ENCODE results near the gene MVP. TPM values are rescaled to one million over a fixed set of nuclear protein-coding genes. Genes with fewer than 3 reads are reported as not detected.

Gene MVP
- total RNA-seq, 1 experiment from 2014 or later = 164 TPM

DNA sequence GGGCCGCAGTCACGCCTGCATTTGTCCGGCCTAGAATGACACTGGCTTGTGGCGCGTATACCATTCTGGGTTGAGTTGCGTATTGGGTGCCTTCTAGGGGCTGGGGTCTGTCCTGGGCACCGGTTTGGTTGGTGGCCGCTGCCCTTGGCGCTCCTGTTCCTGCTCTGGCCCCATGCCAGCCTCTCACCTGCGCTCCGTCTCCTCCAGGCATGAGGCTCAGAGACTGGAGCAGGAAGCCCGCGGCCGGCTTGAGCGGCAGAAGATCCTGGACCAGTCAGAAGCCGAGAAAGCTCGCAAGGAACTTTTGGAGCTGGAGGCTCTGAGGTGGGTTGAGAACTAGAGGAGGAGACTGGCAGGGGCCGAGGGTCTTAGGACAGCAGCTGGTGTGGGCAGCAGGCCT, 25.4 kb downstream of the MVP start:
- Mint-ChIP-seq H3K4me1 (ENCODE audit: low read depth, unreplicated experiment) (no peaks in the 10 kb centered on the region), H3K27me3 (ENCODE audit: unreplicated experiment) (no peaks in the 10 kb centered on the region), H3K27ac (ENCODE audit: unreplicated experiment) (no peak overlapping the region), H3K4me3 (ENCODE audit: low read depth, unreplicated experiment) (no peak overlapping the region), H3K36me3 (ENCODE audit: insufficient read depth, unreplicated experiment) (peaks cover 63% of the 10 kb centered on the region), H3K9me3 (ENCODE audit: low read depth, unreplicated experiment) (no peaks in the 10 kb centered on the region)
- no TSS peak for BruUV-seq (replicated peaks)
- TF ChIP-seq CTCF (IDR thresholded peaks at IDR 0.05; ENCODE audit: unreplicated experiment) = no peak
- DNase-seq = no peak
- intact Hi-C loops (cut with micrococcal nuclease; ENCODE audit: unreplicated experiment) = no loop called here
- CTCF ChIA-PET = interaction anchor here (0.7 kb wide), 1 partner anchor 508 kb away, joined by 3 read pairs; no protein-coding TSS in a partner anchor

GRCh38 chr16:29848420-29849297, 28.4 kb downstream of the MVP start:
- Mint-ChIP-seq H3K27me3 (ENCODE audit: unreplicated experiment) (no peaks in the 10 kb centered on the region), H3K36me3 (ENCODE audit: insufficient read depth, unreplicated experiment) (peaks cover 56% of the 10 kb centered on the region), H3K27ac (ENCODE audit: unreplicated experiment) (peak overlapping the region; percentile 65), H3K4me1 (ENCODE audit: low read depth, unreplicated experiment) (no peaks in the 10 kb centered on the region), H3K4me3 (ENCODE audit: low read depth, unreplicated experiment) (no peak overlapping the region), H3K9me3 (ENCODE audit: low read depth, unreplicated experiment) (no peaks in the 10 kb centered on the region)
- BruUV-seq (replicated peaks) = no TSS peak
- intact Hi-C loops (cut with micrococcal nuclease; ENCODE audit: unreplicated experiment) = loop anchor here (1.0 to 2.0 kb wide), 2 partner anchors 28 to 148 kb away; partner anchors contain the start of gene MVP
- TF ChIP-seq CTCF (IDR thresholded peaks at IDR 0.05; ENCODE audit: unreplicated experiment) = peak; percentile 90
- CTCF ChIA-PET = interaction anchor here (0.6 to 2.6 kb wide), 28 partner anchors 8 to 183 kb away, joined by 3 to 30 read pairs (median 4); partner anchors contain the start of genes ASPHD1, HIRIP3, KIF22 and MVP
- peak; percentile 85 for DNase-seq

DNA sequence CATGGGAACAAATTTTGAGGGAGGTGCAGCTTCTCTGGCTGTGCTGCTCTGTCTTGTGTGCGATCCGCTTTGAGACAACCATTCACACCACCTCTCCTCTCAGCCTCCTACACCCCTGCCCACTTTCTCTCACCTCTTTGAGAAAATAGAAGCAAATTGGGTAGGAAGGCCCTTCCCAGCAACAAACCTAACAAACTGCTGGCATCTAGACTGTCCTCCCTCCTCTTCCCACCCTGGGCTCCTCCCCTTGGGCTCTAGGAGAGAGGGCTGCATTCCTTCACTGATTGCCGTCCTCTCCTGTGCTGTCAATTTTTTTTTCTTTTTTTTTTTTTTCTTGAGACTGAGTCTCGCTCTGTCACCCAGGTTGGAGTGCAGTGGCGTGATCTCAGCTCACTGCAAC, 29.2 kb downstream of the MVP start:
- CTCF ChIA-PET = interaction anchor here (0.7 to 2.5 kb wide), 5 partner anchors 20 to 165 kb away, joined by 3 to 21 read pairs (median 5); partner anchors contain the start of gene SEZ6L2
- Mint-ChIP-seq H3K27me3 (ENCODE audit: unreplicated experiment) (no peaks in the 10 kb centered on the region), H3K4me3 (ENCODE audit: low read depth, unreplicated experiment) (no peak overlapping the region), H3K4me1 (ENCODE audit: low read depth, unreplicated experiment) (no peaks in the 10 kb centered on the region), H3K36me3 (ENCODE audit: insufficient read depth, unreplicated experiment) (peaks cover 57% of the 10 kb centered on the region), H3K9me3 (ENCODE audit: low read depth, unreplicated experiment) (no peaks in the 10 kb centered on the region), H3K27ac (ENCODE audit: unreplicated experiment) (no peak overlapping the region)
- no peak for TF ChIP-seq CTCF (IDR thresholded peaks at IDR 0.05; ENCODE audit: unreplicated experiment)
- DNase-seq = no peak
- BruUV-seq (replicated peaks) = no TSS peak
- intact Hi-C loops (cut with micrococcal nuclease; ENCODE audit: unreplicated experiment) = loop anchor here (2.0 kb wide), 1 partner anchor 29 kb away; the partner anchor contains the start of gene MVP

DNA sequence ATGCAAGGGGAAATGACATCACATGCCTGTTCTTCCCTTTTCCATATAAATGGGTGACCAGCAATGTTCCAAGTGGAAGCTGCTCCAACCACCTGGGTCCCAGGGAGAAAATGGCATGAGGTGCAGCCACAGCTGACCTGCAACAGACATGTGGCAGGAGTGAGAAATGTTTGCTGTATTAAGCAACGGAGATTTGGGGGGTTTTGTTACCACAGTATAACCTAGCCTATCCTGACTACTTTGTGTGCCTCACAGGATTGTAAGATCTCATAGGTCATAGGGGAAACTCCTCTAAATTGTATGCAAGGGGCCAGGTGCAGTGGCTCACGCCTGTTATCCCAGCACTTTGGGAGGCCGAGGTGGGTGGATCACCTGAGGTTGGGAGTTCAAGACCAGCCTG, 30.7 kb downstream of the MVP start:
- BruUV-seq (replicated peaks) = TSS peak; percentile 19

More for the DNA sequence above, 30.7 kb downstream of the MVP start:
- TF ChIP-seq CTCF (IDR thresholded peaks at IDR 0.05; ENCODE audit: unreplicated experiment) = no peak
- intact Hi-C loops (cut with micrococcal nuclease; ENCODE audit: unreplicated experiment) = no loop called here
- no peak for DNase-seq
- Mint-ChIP-seq H3K4me1 (ENCODE audit: low read depth, unreplicated experiment) (no peaks in the 10 kb centered on the region), H3K27ac (ENCODE audit: unreplicated experiment) (no peak overlapping the region), H3K4me3 (ENCODE audit: low read depth, unreplicated experiment) (no peak overlapping the region), H3K9me3 (ENCODE audit: low read depth, unreplicated experiment) (no peaks in the 10 kb centered on the region), H3K27me3 (ENCODE audit: unreplicated experiment) (no peaks in the 10 kb centered on the region), H3K36me3 (ENCODE audit: insufficient read depth, unreplicated experiment) (peaks cover 43% of the 10 kb centered on the region)
- CTCF ChIA-PET = interaction anchor here (0.6 kb wide), 1 partner anchor 1023 kb away, joined by 4 read pairs; no protein-coding TSS in a partner anchor
